ENCODE measurements around the gene KCTD21. TPM values are rescaled to one million over a fixed set of nuclear protein-coding genes. Genes with fewer than 3 reads are reported as not detected.

KCTD21 gene
- total and polyA plus RNA-seq, 10 of the 15 experiments (the other 5 are each of a cell fraction or from before 2014, with no cell fraction given), result 0.63 to 5.4 (median 3.6) TPM

- TF ChIP-seq MTA3 (IDR thresholded peaks at IDR 0.05; ENCODE audit: borderline replicate concordance, low read length) (no peak; the same call in 1 of the 2 replicates), IKZF2 (IDR thresholded peaks at IDR 0.05) (no peak; a peak in 1 of 4 replicates), CREB1 (IDR thresholded peaks at IDR 0.05; ENCODE audit: low read depth) (peak; percentile 66), IRF4 (IDR thresholded peaks at IDR 0.05; ENCODE audit: low read depth, low read length) (no peak), ZNF622 (IDR thresholded peaks at IDR 0.05) (no peak), EGR1 (IDR thresholded peaks at IDR 0.05; ENCODE audit: borderline replicate concordance in 1 of 2, low read depth in 2 of 2, low read length in 2 of 2) (peak in 1 of 2 experiments; percentile 63; a peak in 1 of 3 replicates), SUZ12 (IDR thresholded peaks at IDR 0.05; ENCODE audit: unreplicated experiment) (no peak), TCF12 (IDR thresholded peaks at IDR 0.05; ENCODE audit: low read depth, low read length) (peak; percentile 41; the same call in 1 of the 2 replicates), YBX1 (IDR thresholded peaks at IDR 0.05) (no peak), HCFC1 (IDR thresholded peaks at IDR 0.05; ENCODE audit: low read length) (peak; percentile 71), SMC3 (IDR thresholded peaks at IDR 0.05; ENCODE audit: borderline replicate concordance, low read length) (no peak), PAX5 (IDR thresholded peaks at IDR 0.05; ENCODE audit: borderline replicate concordance, low read depth, low read length) (no peak), TARDBP (IDR thresholded peaks at IDR 0.05; ENCODE audit: borderline replicate concordance) (0 out of 2 replicates have a peak, but pooled peaks have one; percentile 16), DPF2 (IDR thresholded peaks at IDR 0.05) (0 out of 2 replicates have a peak, but pooled peaks have one; percentile 26), RAD51 (IDR thresholded peaks at IDR 0.05) (no peak)
- TF ChIP-seq, protein P1, sequence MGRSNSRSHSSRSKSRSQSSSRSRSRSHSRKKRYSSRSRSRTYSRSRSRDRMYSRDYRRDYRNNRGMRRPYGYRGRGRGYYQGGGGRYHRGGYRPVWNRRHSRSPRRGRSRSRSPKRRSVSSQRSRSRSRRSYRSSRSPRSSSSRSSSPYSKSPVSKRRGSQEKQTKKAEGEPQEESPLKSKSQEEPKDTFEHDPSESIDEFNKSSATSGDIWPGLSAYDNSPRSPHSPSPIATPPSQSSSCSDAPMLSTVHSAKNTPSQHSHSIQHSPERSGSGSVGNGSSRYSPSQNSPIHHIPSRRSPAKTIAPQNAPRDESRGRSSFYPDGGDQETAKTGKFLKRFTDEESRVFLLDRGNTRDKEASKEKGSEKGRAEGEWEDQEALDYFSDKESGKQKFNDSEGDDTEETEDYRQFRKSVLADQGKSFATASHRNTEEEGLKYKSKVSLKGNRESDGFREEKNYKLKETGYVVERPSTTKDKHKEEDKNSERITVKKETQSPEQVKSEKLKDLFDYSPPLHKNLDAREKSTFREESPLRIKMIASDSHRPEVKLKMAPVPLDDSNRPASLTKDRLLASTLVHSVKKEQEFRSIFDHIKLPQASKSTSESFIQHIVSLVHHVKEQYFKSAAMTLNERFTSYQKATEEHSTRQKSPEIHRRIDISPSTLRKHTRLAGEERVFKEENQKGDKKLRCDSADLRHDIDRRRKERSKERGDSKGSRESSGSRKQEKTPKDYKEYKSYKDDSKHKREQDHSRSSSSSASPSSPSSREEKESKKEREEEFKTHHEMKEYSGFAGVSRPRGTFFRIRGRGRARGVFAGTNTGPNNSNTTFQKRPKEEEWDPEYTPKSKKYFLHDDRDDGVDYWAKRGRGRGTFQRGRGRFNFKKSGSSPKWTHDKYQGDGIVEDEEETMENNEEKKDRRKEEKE (IDR thresholded peaks at IDR 0.05), result peak; percentile 23; the same call in 1 of the 2 replicates
- TF ChIP-seq, protein P2, sequence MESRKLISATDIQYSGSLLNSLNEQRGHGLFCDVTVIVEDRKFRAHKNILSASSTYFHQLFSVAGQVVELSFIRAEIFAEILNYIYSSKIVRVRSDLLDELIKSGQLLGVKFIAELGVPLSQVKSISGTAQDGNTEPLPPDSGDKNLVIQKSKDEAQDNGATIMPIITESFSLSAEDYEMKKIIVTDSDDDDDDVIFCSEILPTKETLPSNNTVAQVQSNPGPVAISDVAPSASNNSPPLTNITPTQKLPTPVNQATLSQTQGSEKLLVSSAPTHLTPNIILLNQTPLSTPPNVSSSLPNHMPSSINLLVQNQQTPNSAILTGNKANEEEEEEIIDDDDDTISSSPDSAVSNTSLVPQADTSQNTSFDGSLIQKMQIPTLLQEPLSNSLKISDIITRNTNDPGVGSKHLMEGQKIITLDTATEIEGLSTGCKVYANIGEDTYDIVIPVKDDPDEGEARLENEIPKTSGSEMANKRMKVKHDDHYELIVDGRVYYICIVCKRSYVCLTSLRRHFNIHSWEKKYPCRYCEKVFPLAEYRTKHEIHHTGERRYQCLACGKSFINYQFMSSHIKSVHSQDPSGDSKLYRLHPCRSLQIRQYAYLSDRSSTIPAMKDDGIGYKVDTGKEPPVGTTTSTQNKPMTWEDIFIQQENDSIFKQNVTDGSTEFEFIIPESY (IDR thresholded peaks at IDR 0.05), result no peak
These were observed 48.7 kb downstream of the KCTD21 start, which contains the start of gene ALG8 (continued) for GRCh38 chr11:78139422-78140391.

Measured in GM12878 (cell line).